HK-2 (cell line): ENCODE measurements around the gene RNU1-2.
"Not testable (repeated sequence)": the region's sequence is repeated elsewhere in the genome, so short reads cannot be mapped to it uniquely, and the experiment has no call there.

Experiments
- DNase-seq: peaks from one replicate; pipeline ENCODE4 v3.0.0-alpha.2; 2018; ENCODE audit not compliant: unreplicated experiment

Gene RNU1-2

GRCh38 chr1:16888860-16889816 is 6.6 kb upstream of the RNU1-2 start:
- DNase-seq = no peak

DNA sequence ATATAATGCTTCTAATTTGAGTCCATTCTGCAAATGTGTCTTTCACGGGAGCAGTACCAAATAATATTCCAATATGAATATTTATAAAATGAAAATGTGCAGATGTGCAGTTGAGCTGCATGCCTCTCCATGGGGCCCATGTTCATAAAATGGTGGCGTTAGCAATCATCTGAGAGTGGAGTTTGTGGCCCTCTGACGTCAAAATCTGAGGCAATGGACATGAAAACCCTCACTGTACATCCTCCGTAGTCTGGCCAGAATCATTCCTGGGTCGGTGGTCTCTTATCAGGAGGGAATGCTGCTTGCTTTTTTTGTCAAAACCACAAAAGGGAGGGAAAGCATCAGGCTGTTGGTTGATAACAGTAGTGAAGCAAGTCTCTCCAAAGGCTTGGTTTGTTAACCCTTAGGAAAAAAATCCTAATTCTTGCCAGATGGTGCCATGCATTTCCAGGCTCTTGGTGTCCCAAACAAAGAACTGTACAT is 5.2 kb upstream of the RNU1-2 start:
- DNase-seq = not testable (repeated sequence)

DNA sequence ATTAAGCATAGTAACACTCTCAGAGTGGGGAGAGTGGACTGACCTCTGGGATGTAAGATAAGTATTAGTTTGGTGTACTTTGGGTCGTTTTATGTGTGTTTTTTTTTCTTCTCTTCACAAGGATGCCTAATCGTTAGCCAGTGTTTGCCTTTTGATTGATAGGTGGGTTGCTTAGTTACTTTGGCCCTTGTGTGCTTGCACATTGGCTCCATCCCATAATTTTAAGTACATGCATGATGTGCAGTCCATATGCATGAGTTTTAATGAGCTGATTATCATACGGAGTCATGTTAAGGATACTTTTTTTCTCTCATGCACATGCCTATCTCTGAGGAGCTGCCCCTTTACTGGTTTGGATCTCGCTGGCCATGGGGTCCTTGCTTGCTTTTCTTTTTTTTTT is 4.7 kb upstream of the RNU1-2 start:
- DNase-seq = not testable (repeated sequence)

- not testable (repeated sequence) for DNase-seq
These were observed 2.7 kb upstream of the RNU1-2 start for GRCh38 chr1:16892978-16893525.

GRCh38 chr1:16893796-16894195 is 2.0 kb upstream of the RNU1-2 start:
- not testable (repeated sequence) for DNase-seq

- DNase-seq = not testable (repeated sequence)
These were observed 1.4 kb upstream of the RNU1-2 start for GRCh38 chr1:16894338-16894737.

GRCh38 chr1:16895233-16895597 is 565 bp upstream of the RNU1-2 start:
- not testable (repeated sequence) for DNase-seq

DNA sequence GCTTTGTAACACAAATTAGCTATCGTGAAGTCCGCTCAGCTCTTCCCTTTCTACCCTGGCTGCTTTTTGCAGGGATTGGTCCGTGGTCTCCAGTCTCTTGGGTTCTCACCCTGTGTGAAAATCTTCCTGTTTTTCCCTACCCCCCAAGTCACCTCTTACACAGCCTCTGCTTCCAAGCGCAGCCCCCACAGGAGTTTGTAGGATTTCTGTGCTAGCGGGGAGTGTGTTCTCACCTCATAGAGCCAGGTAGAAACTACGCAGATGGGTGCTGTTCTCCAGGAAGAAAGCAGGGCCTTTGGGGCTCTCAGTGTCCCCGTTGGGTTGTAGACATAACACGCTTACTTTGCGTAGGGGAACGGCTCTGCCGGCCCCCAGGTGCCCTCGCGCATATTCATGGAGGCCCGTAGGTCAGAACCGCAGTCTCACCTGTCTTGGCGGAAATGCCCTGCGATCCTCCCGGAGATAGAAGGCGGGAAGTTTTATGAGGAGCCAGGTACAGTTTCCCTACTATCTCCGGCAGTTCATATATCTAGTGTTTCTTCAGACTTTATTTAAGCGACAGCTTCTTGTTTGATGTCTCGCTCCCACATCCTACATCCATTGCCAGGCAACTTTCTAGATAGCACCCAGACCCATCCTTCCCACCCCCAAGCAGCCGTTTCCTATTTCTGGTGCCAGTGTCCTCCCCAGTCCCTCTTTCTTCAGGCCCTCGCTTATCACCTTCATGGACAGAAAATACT is 706 bp downstream of the RNU1-2 start:
- DNase-seq = peak; percentile 77

- not testable (repeated sequence) for DNase-seq
These were observed 1.9 kb downstream of the RNU1-2 start for GRCh38 chr1:16897653-16898052.

GRCh38 chr1:16898298-16898697 is 2.5 kb downstream of the RNU1-2 start:
- not testable (repeated sequence) for DNase-seq

DNA sequence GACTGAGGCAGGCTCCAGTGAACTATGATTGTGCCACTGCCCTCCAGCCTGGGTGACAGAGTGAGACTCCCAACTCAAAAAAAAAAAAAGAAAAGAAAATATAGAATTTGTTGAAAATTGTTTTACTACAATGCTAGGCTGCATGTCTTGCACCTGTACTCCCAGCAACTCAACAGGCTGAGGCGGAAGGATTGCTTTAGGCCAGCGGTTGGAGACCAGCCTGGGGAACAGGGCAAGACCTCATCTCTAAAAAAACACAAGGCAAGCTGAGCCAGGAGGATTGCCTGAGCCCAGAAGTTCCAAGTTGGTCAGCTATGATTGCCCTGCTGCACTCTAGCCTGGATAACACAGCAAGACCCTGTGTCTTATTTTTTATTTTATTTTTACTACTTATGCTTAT is 3.2 kb downstream of the RNU1-2 start:
- not testable (repeated sequence) for DNase-seq

- DNase-seq = no peak
These were observed 5.0 kb downstream of the RNU1-2 start for GRCh38 chr1:16900751-16901150.

GRCh38 chr1:16901371-16901770 is 5.6 kb downstream of the RNU1-2 start:
- DNase-seq = not testable (repeated sequence)

GRCh38 chr1:16903054-16903453 is 7.3 kb downstream of the RNU1-2 start:
- DNase-seq = peak; percentile 29

GRCh38 chr1:16903458-16903796 is 7.6 kb downstream of the RNU1-2 start:
- DNase-seq = no peak

DNA sequence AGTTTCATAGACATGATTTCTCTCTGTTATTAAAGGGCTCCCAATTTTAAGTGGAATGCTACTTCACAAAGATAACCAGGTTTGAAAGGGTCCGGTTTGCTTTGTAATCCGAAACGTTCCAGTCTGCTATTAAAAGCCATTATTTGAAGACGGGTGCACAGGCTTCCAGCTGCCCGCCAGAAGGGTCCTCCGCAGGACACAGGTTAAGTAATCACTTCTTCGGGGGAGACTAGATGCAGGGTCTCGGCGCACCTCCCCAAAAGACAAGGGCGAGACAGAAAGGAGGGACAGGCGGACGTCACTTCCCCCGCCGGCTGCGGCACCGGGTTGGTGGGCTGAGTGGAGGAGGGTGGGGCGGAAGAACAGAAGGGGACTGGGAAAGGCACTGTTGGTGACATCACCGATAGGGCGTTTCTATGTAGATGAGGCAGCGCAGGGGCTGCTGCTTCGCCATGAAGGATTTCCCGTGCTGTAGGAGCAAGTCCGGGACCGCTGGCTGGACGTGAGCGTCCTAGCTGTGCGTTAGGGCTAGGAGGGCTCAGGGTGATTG is 8.9 kb downstream of the RNU1-2 start:
- DNase-seq = peak; percentile 94

DNA sequence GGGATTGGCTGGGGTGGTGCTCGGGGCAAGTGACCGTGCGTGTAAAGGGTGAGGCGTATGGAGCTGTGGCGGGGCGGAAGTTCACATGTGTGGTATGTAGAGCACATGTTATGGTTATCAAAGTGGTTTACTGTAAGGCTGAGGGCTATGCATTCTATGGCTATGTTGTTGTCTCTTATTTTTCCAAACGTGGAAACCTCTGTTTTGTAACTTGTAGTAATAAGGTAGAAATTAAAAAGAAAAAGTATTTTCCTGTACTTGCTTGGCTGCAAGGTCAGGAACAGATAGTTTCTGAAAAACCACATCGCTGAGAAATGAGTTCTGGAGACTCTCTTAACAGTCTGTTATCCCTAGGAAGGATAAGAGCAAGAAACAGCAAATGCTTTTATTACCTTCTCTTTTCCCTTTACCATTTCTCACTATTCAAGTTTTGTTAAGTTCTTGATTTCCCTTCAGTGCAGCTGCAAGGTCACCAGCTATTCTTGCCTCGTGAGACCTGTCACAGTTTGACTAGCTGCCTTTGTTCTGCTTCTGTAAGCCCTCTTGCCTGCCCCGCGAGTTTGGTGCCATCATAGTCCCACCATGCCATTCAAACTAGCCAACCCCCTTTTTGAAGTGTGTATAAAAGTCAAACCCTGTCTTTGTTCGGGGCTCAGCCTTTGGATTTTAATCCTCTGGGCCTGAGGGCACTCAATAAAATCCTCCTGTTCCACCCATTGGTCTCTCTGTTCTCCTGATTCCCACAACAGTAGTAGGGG is 9.5 kb downstream of the RNU1-2 start:
- peak; percentile 21 for DNase-seq

DNA sequence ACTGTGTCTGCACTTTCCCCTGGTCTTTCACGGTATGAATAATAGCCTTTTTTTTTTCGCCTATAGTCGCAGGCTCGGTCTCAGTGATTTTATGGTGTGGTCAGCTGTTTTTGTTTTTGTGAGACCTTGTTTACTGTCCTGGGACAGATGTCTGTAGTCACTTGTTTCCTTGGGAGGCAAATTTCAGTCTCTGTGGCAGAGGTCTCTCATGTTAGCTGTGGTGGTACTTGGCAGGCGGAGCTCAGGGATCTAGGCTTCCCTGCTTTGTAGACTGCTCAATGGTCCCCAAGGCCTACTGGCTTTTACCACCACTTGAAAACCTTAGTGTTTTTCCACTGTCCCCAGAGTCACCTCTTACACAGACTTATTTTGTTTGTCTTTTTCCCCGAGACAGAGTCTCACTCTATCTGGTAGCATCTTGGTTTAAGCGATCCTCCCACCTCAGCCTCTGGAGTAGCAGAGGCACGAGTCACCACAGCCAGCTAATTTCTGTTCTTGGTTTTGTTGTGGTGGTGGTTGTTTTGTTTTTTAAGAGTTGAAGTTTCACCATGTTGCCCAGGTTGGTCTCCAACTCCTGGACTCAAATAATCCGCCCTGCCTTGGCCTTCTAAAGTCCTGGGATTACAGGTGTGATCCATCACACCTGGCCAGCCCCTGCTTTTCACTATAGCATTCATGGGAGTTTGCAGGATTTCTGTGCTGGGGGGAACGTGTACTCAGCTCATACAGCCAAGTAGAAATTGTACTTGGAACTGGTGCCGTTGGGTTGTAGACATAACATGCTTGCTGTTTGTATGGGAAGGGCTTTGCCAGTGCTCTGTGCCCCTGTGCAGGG is 10.3 kb downstream of the RNU1-2 start:
- DNase-seq = no peak

- DNase-seq = no peak
These were observed 11.1 kb downstream of the RNU1-2 start for GRCh38 chr1:16906873-16907272.
